OCI-LY1 (cell line): ENCODE results near the gene GDF15.

Experiments used
- H2AFZ ChIP-seq: fragments of 200-600 bp; sonication (generic), shearing (Covaris generic); 2 replicates; pipeline ENCODE4 v1.6.0; 2014; ENCODE audit warnings: antibody characterized with exemption, mild to moderate bottlenecking, low read length
- H3F3A ChIP-seq: fragments of 200-600 bp; sonication (generic), shearing (Covaris generic); 2 replicates; pipeline ENCODE4 v1.6.0; 2014; ENCODE audit warnings: mild to moderate bottlenecking, antibody characterized with exemption, low read length, moderate library complexity; ENCODE audit not compliant: insufficient read depth
- H3K27ac ChIP-seq: fragments of 200-600 bp; sonication (generic); 2 replicates; pipeline ENCODE4 v1.5.1; 2014; ENCODE audit warnings: low read length, mixed run types, mild to moderate bottlenecking, low read depth; ENCODE audit not compliant: poor library complexity, severe bottlenecking
- H3K27me3 ChIP-seq: fragments of 200-600 bp; sonication (generic); 2 replicates; pipeline ENCODE4 v1.6.0; 2014; ENCODE audit warnings: antibody characterized with exemption, mild to moderate bottlenecking, low read length, moderate library complexity; ENCODE audit not compliant: insufficient read depth
- H3K36me3 ChIP-seq: fragments of 200-600 bp; sonication (generic); 2 replicates; pipeline ENCODE4 v1.6.1; 2014; ENCODE audit warnings: mild to moderate bottlenecking, antibody characterized with exemption, low read length, moderate library complexity, mixed read lengths; ENCODE audit not compliant: insufficient read depth
- H3K4me1 ChIP-seq: fragments of 200-600 bp; sonication (generic); 2 replicates; pipeline ENCODE4 v1.5.1; 2014; ENCODE audit warnings: mild to moderate bottlenecking, low read length, moderate library complexity; ENCODE audit not compliant: insufficient read depth, severe bottlenecking
- H3K4me2 ChIP-seq: fragments of 200-600 bp; sonication (generic), shearing (Covaris generic); 2 replicates; pipeline ENCODE4 v1.6.1; 2014; ENCODE audit warnings: low read length
- H3K4me3 ChIP-seq: fragments of 200-600 bp; sonication (generic); 2 replicates; pipeline ENCODE4 v1.5.1; 2014; ENCODE audit warnings: low read length, low read depth, mild to moderate bottlenecking, mixed read lengths; ENCODE audit not compliant: poor library complexity, severe bottlenecking
- H3K79me2 ChIP-seq: fragments of 200-600 bp; shearing (Covaris generic); 2 replicates; pipeline ENCODE4 v1.6.1; 2016; ENCODE audit warnings: mixed run types, low read length, mixed read lengths; ENCODE audit not compliant: insufficient read depth
- H3K9ac ChIP-seq: fragments of 200-600 bp; sonication (generic), shearing (Covaris generic); 2 replicates; pipeline ENCODE4 v1.6.1; 2014; ENCODE audit warnings: mild to moderate bottlenecking, low read length, mixed read lengths
- H3K9me2 ChIP-seq: fragments of 200-600 bp; sonication (generic), shearing (Covaris generic); 2 replicates; pipeline ENCODE4 v1.6.1; 2014; ENCODE audit warnings: low read depth, mild to moderate bottlenecking, low read length, mixed read lengths
- H3K9me3 ChIP-seq: fragments of 200-600 bp; shearing (Covaris generic); 2 replicates; pipeline ENCODE4 v1.6.1; 2014; ENCODE audit warnings: low read length, mixed read lengths
- H4K20me1 ChIP-seq: fragments of 200-600 bp; sonication (generic), shearing (Covaris generic); 2 replicates; pipeline ENCODE4 v1.6.0; 2016; ENCODE audit warnings: mild to moderate bottlenecking, low read length; ENCODE audit not compliant: insufficient read depth
- EZH2 ChIP-seq: fragments of 200-600 bp; sonication (generic), shearing (Covaris generic); IDR thresholded peaks from 2 replicates; pipeline ENCODE4 v1.8.0; 2017; ENCODE audit warnings: borderline replicate concordance, mixed run types, mild to moderate bottlenecking, antibody characterized with exemption, low read length, moderate library complexity, mixed read lengths
- TF ChIP-seq, protein P1 (sequence below): fragments of 200-600 bp; sonication (generic), shearing (Covaris generic); IDR thresholded peaks from 2 replicates; pipeline ENCODE4 v1.5.1; 2017; ENCODE audit warnings: mild to moderate bottlenecking, antibody characterized with exemption, low read length, moderate library complexity, mixed read lengths

The GDF15 gene

DNA sequence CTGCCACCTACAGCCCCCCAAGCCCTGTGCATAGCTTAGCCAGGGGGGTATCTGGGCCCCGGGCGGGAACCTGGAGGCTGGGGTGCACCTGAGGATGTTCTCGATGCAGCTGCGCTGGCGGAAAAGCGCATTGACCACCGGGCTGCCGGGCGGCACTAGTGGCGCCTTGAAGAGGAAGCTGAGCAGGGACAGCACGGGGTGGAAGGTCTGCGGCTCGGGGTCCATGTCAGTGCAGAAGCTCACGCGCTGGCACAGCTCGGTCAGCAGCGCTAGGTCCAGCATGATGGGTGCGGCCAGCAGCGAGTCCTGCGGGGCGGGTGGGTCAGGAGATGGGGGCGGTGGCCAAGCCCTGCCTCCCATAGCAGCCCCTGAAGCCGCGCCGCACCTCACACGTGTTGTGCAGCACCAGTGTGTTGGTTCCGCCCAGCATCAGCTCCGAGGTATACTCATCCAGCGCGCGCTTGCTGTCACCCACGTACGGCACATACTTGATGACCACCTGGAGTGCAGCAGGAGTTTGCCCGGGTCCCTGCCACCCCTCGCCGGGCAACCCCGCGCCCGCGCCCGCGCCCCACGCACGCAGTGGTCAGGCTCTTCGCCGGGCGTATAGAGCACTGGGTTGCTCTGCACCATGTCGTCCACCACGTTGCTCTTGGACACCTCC lies 49.4 kb downstream of the GDF15 start:
- no peaks in the 10 kb centered on the region for H3F3A ChIP-seq
- H3K9me2 ChIP-seq, result no peaks in the 10 kb centered on the region
- peaks cover 28% of the 10 kb centered on the region for H3K4me1 ChIP-seq
- no peaks in the 10 kb centered on the region for H4K20me1 ChIP-seq
- no peak overlapping the region for H3K27ac ChIP-seq
- no peak overlapping the region for H3K4me3 ChIP-seq
- no peak overlapping the region for H2AFZ ChIP-seq
- no peaks in the 10 kb centered on the region for H3K9me3 ChIP-seq
- H3K4me2 ChIP-seq, result no peak overlapping the region
- H3K9ac ChIP-seq, result no peak overlapping the region
- no peaks in the 10 kb centered on the region for H3K79me2 ChIP-seq
- no peaks in the 10 kb centered on the region; the same call in 1 of the 2 replicates for H3K27me3 ChIP-seq
- TF ChIP-seq EZH2, result no peak
- TF ChIP-seq, protein P1, sequence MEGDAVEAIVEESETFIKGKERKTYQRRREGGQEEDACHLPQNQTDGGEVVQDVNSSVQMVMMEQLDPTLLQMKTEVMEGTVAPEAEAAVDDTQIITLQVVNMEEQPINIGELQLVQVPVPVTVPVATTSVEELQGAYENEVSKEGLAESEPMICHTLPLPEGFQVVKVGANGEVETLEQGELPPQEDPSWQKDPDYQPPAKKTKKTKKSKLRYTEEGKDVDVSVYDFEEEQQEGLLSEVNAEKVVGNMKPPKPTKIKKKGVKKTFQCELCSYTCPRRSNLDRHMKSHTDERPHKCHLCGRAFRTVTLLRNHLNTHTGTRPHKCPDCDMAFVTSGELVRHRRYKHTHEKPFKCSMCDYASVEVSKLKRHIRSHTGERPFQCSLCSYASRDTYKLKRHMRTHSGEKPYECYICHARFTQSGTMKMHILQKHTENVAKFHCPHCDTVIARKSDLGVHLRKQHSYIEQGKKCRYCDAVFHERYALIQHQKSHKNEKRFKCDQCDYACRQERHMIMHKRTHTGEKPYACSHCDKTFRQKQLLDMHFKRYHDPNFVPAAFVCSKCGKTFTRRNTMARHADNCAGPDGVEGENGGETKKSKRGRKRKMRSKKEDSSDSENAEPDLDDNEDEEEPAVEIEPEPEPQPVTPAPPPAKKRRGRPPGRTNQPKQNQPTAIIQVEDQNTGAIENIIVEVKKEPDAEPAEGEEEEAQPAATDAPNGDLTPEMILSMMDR, result no peak
- H3K36me3 ChIP-seq, result no peaks in the 10 kb centered on the region

DNA sequence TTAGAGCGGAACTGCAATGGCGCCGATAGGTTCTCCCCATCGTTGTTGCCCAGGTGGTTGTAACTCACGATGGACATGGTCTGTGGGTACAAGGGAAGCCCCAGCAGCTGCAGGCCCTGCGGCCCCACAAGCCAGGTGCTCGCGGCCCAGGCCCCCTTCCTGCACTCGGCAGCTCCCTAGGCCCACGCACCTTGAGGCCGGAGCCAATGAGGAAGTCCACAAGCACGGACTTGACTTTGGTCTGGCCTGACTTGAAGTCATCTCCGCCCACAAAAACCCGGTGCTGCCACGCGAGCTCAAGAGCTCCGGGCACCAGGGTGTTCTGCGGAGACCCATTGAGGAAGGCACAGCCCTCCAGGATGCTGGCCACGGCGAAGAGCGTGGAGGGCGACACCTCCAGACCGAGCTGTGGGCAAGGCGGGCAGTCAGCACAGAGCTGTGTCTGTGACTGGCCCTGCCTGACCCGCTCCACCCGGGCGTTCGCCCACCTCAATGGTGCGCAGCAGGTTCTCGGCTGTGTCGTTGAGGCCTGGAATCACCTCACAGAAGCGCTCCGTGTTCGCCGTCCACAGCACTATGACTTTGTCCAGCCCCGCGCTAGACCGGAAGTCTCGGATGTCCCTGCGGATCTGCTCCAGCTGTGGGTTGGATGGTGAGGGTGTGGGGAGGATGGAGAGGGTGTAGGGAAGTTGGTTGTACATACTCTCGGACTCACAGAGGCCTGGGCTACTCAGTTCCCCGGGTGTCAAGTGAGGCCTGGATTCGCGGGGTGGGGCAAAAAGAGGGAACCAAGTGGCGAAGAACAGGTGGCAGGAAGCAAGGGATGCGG lies 50.1 kb downstream of the GDF15 start:
- Histone ChIP-seq H3K4me2 (peak overlapping the region; percentile 62; the same call in 1 of the 2 replicates), H3K9me2 (no peaks in the 10 kb centered on the region), H3K36me3 (no peaks in the 10 kb centered on the region), H3K9ac (no peak overlapping the region), H3K9me3 (no peaks in the 10 kb centered on the region), H4K20me1 (no peaks in the 10 kb centered on the region), H3F3A (no peaks in the 10 kb centered on the region), H3K4me1 (peaks cover 28% of the 10 kb centered on the region), H3K27ac (no peak overlapping the region), H2AFZ (no peak overlapping the region), H3K79me2 (no peaks in the 10 kb centered on the region), H3K4me3 (peak overlapping the region; percentile 56), H3K27me3 (no peaks in the 10 kb centered on the region; the same call in 1 of the 2 replicates)
- TF ChIP-seq EZH2, result no peak
- TF ChIP-seq, protein P1, result no peak

DNA sequence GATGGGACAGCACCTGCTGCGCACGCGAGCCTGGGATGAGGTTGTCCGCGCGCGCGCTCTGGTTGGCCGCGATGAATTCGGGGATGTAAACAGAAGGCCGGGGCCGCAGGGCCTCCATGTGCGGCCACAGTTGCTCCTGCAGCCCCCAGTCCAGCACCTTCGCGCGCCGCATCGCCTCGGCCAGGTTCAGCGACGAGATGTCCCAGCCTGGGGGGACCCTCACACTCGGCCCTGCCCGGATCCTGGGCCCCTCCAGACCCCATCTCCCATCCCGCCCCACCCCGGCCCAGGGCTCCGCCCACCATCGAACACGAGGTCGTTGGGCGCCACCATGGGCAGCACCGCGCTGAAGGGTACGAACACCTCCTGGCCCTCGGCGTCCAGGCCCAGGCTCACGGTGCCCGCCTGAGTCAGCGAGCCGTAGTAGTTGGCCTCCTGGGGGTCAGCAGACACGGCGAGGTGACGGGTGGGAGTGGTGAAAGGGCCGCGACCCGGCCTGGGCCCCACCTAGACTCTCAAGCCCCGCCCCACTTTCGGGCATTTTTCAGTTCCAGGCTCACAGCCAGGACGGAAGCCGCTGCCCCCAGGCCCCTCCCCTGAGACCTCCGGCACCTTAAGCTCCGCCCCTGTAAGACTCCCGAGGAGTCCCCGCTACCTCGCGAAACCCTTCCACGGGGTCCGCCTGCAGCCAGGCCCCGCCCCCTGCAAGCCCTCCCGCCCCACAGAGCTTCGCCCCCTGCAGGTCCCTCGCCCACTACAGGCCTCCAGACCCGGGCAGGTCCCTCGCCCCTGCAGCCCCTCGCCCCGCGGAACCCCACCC lies 50.9 kb downstream of the GDF15 start:
- no peak overlapping the region for H3K27ac ChIP-seq
- no peaks in the 10 kb centered on the region for H3K36me3 ChIP-seq
- H3K79me2 ChIP-seq, result no peaks in the 10 kb centered on the region
- no peaks in the 10 kb centered on the region for H3K27me3 ChIP-seq
- peak overlapping the region; percentile 62 for H3K4me2 ChIP-seq
- H3K9ac ChIP-seq, result peak overlapping the region; percentile 16; the same call in 1 of the 2 replicates
- H4K20me1 ChIP-seq, result no peaks in the 10 kb centered on the region
- peaks cover 28% of the 10 kb centered on the region for H3K4me1 ChIP-seq
- TF ChIP-seq EZH2, result no peak
- TF ChIP-seq, protein P1, result no peak
- no peak overlapping the region for H2AFZ ChIP-seq
- H3K9me3 ChIP-seq, result no peaks in the 10 kb centered on the region
- H3K4me3 ChIP-seq, result peak overlapping the region; percentile 56
- H3K9me2 ChIP-seq, result no peaks in the 10 kb centered on the region
- H3F3A ChIP-seq, result no peaks in the 10 kb centered on the region
